Measurements from ENCODE around the gene GDE1. TPM values are rescaled to one million over a fixed set of nuclear protein-coding genes. Genes with fewer than 3 reads are reported as not detected.
A peak's percentile ranks its signal among the peaks of the same experiment; 100 is the strongest.

Gene GDE1
- total and polyA plus RNA-seq, 7 experiments from 2014 or later, result 16.6 to 27.6 (median 21.1) TPM

GRCh38 chr16:19499481-19499880 lies 22.4 kb downstream of the GDE1 start:
- Histone ChIP-seq H3K36me3 (ENCODE audit: control insufficient read depth in 2 of 3, insufficient read depth in 3 of 3, low read length in 3 of 3) (peaks cover 3 to 40% (median 8%) of the 10 kb centered on the region in 3 experiments), H3K27me3 (ENCODE audit: control insufficient read depth in 2 of 2, insufficient read depth in 2 of 2, low read length in 2 of 2) (no peaks in the 10 kb centered on the region), H3K9me3 (ENCODE audit: control insufficient read depth in 2 of 3, low read length in 3 of 3) (no peaks in the 10 kb centered on the region), H3K4me3 (ENCODE audit: low read length) (no peak overlapping the region), H3K4me1 (ENCODE audit: control insufficient read depth in 2 of 2, insufficient read depth in 2 of 2, low read length in 2 of 2) (no peaks in the 10 kb centered on the region), H3K27ac (ENCODE audit: low read depth, low read length) (no peak overlapping the region)
- ChIA-PET POLR2A (no interaction called here), CTCF (no interaction called here)
- intact Hi-C loops (cut with micrococcal nuclease), result no loop called here
- Mint-ChIP-seq H3K4me3 (no peak overlapping the region), H3K27ac (peak overlapping the region in 1 of 9 donors; percentile 16), H3K27me3 (no peaks in the 10 kb centered on the region), H3K9me3 (no peaks in the 10 kb centered on the region), H3K36me3 (peaks cover 3 to 55% (median 18%) of the 10 kb centered on the region in 5 donors), H3K4me1 (no peaks in the 10 kb centered on the region)
- DNase-seq (no peak), ATAC-seq (no peak)

DNA sequence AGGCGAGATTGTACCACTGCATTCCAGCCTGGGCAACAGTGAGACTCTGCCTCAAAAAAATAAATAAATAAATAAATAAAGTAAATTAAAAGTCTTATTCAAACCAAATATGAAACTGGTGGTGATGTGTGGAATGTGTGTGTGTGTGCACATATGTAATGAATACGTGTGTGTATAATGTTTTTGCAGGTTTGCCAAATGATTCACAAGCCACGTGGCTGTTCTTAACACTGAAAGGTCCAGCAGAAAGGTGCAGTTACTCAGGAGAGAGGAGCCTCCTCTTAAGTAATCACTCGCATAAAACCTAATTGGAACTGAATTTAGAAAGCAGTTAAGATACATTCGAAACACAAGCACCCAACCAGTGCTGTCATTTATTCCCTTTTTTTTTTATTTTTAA lies 22.9 kb downstream of the GDE1 start:
- Mint-ChIP-seq H3K9me3 (no peaks in the 10 kb centered on the region), H3K4me3 (no peak overlapping the region), H3K4me1 (peaks cover 2 to 4% (median 3%) of the 10 kb centered on the region in 7 donors), H3K27ac (no peak overlapping the region), H3K36me3 (peaks cover under 1 to 53% (median 18%) of the 10 kb centered on the region in 5 donors), H3K27me3 (no peaks in the 10 kb centered on the region)
- DNase-seq (no peak), ATAC-seq (no peak)
- Histone ChIP-seq H3K4me3 (ENCODE audit: low read length) (no peak overlapping the region), H3K9me3 (ENCODE audit: control insufficient read depth in 2 of 3, low read length in 3 of 3) (no peaks in the 10 kb centered on the region), H3K27ac (ENCODE audit: low read depth, low read length) (no peak overlapping the region), H3K4me1 (ENCODE audit: control insufficient read depth in 2 of 2, insufficient read depth in 2 of 2, low read length in 2 of 2) (no peaks in the 10 kb centered on the region), H3K27me3 (ENCODE audit: control insufficient read depth in 2 of 2, insufficient read depth in 2 of 2, low read length in 2 of 2) (no peaks in the 10 kb centered on the region), H3K36me3 (ENCODE audit: control insufficient read depth in 2 of 3, insufficient read depth in 3 of 3, low read length in 3 of 3) (peaks cover 3 to 36% (median 8%) of the 10 kb centered on the region in 3 experiments)
- ChIA-PET POLR2A (no interaction called here), CTCF (no interaction called here)
- intact Hi-C loops (cut with micrococcal nuclease), result no loop called here

DNA sequence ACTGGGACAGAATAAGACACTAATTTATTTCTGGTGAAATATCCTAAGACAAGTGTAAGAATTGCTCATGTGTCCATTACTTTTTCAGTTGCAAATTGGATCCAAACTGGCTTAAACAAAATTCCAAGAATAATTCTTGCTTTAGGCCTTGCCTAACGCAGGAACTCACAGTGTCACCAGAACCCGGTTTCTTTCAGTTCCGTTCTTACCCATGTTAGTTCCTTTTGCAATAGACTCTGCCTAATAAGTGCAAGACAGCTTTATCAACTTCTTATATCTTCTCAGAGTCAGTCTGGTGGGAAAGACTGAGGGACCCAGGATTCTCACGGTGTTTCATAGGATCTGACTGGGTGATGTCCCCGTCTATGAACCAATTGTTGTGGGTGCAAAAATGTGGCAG lies 24.7 kb downstream of the GDE1 start:
- Histone ChIP-seq H3K27me3 (ENCODE audit: control insufficient read depth in 2 of 2, insufficient read depth in 2 of 2, low read length in 2 of 2) (no peaks in the 10 kb centered on the region), H3K4me1 (ENCODE audit: control insufficient read depth in 2 of 2, insufficient read depth in 2 of 2, low read length in 2 of 2) (no peaks in the 10 kb centered on the region), H3K27ac (ENCODE audit: low read depth, low read length) (no peak overlapping the region), H3K36me3 (ENCODE audit: control insufficient read depth in 2 of 3, insufficient read depth in 3 of 3, low read length in 3 of 3) (peaks cover 0 to 20% (median 8%) of the 10 kb centered on the region in 3 experiments), H3K4me3 (ENCODE audit: low read length) (no peak overlapping the region), H3K9me3 (ENCODE audit: control insufficient read depth in 2 of 3, low read length in 3 of 3) (no peaks in the 10 kb centered on the region)
- Mint-ChIP-seq H3K4me1 (peaks cover 8 to 12% (median 9%) of the 10 kb centered on the region in 7 donors), H3K27me3 (no peaks in the 10 kb centered on the region), H3K9me3 (no peaks in the 10 kb centered on the region), H3K4me3 (no peak overlapping the region), H3K27ac (no peak overlapping the region), H3K36me3 (peaks cover 0 to 39% (median 12%) of the 10 kb centered on the region in 5 donors)
- intact Hi-C loops (cut with micrococcal nuclease), result no loop called here
- DNase-seq (no peak), ATAC-seq (no peak)
- POLR2A ChIA-PET, result no interaction called here
- CTCF ChIA-PET, result no interaction called here

DNA sequence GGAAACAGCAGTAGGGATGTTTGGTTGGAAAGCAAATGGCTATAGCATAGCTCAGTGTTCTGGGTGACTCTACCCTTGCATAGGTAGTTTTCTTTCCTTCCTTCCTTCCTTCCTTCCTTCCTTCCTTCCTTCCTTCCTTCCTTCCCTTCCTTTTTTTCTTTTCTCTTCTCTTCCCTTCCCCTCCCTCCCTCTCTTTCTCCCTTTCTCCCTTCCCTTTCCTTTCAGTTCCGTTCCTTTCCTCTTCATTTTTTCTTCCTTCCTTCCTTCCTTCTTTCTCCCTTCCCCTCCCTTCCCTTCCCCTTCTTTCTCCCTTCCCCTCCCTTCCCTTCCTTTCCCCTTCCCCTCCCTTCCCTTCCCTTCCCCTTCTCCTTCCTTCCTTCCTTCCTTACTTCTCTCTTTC lies 31.3 kb downstream of the GDE1 start:
- Mint-ChIP-seq H3K4me3 (no peak overlapping the region), H3K36me3 (peaks cover 0 to 4% (median 1%) of the 10 kb centered on the region in 5 donors), H3K27me3 (no peaks in the 10 kb centered on the region), H3K4me1 (peaks cover 8 to 12% (median 9%) of the 10 kb centered on the region in 7 donors), H3K9me3 (no peaks in the 10 kb centered on the region), H3K27ac (no peak overlapping the region)
- Histone ChIP-seq H3K36me3 (ENCODE audit: control insufficient read depth in 2 of 3, insufficient read depth in 3 of 3, low read length in 3 of 3) (no peaks in the 10 kb centered on the region), H3K4me3 (ENCODE audit: low read length) (no peak overlapping the region), H3K27me3 (ENCODE audit: control insufficient read depth in 2 of 2, insufficient read depth in 2 of 2, low read length in 2 of 2) (no peaks in the 10 kb centered on the region), H3K27ac (ENCODE audit: low read depth, low read length) (no peak overlapping the region), H3K4me1 (ENCODE audit: control insufficient read depth in 2 of 2, insufficient read depth in 2 of 2, low read length in 2 of 2) (no peaks in the 10 kb centered on the region), H3K9me3 (ENCODE audit: control insufficient read depth in 2 of 3, low read length in 3 of 3) (no peaks in the 10 kb centered on the region)
- ATAC-seq (no peak), DNase-seq (no peak)
- POLR2A ChIA-PET, result no interaction called here
- CTCF ChIA-PET, result interaction anchor here (0.8 kb wide), 1 partner anchor 12 kb away, joined by 3 read pairs; no protein-coding TSS in a partner anchor
- intact Hi-C loops (cut with micrococcal nuclease), result no loop called here

DNA sequence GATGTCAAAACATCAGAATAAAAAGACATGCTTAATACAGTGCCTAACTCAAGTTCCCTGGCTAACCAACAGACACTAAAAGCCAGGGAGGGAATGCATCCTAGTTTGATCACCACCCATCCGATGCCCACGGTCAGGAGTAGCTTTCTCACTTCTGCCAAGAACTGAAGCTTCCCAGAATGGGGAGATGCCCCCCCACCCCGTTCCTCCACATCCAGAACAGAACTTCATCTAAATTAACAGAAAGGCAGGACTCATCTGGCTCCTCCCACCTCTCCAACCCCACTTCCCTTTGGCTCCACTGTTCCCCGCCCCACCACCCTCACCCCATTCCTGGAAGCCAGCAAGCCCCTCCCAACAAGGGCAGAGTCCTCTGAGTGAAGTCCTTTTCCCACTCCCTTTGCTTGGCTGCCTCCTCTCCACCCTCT lies 33.7 kb downstream of the GDE1 start:
- Mint-ChIP-seq H3K27ac (peak overlapping the region in 1 of 9 donors; percentile 41), H3K36me3 (peaks cover 0 to 4% (median 0%) of the 10 kb centered on the region in 5 donors), H3K9me3 (no peaks in the 10 kb centered on the region), H3K27me3 (no peaks in the 10 kb centered on the region), H3K4me3 (no peak overlapping the region), H3K4me1 (no peaks in the 10 kb centered on the region)
- Histone ChIP-seq H3K27me3 (ENCODE audit: control insufficient read depth in 2 of 2, insufficient read depth in 2 of 2, low read length in 2 of 2) (no peaks in the 10 kb centered on the region), H3K4me3 (ENCODE audit: low read length) (no peak overlapping the region), H3K36me3 (ENCODE audit: control insufficient read depth in 2 of 3, insufficient read depth in 3 of 3, low read length in 3 of 3) (no peaks in the 10 kb centered on the region), H3K27ac (ENCODE audit: low read depth, low read length) (no peak overlapping the region), H3K4me1 (ENCODE audit: control insufficient read depth in 2 of 2, insufficient read depth in 2 of 2, low read length in 2 of 2) (no peaks in the 10 kb centered on the region), H3K9me3 (ENCODE audit: control insufficient read depth in 2 of 3, low read length in 3 of 3) (no peaks in the 10 kb centered on the region)
- DNase-seq (no peak), ATAC-seq (no peak)
- CTCF ChIA-PET, result no interaction called here
- POLR2A ChIA-PET, result no interaction called here
- intact Hi-C loops (cut with micrococcal nuclease), result no loop called here

- intact Hi-C loops (cut with micrococcal nuclease), result no loop called here
- CTCF ChIA-PET, result no interaction called here
- H3K4me1 ChIP-seq (ENCODE audit: control insufficient read depth in 2 of 2, insufficient read depth in 2 of 2, low read length in 2 of 2), result no peaks in the 10 kb centered on the region
- Mint-ChIP-seq H3K4me1 (no peaks in the 10 kb centered on the region), H3K27ac (no peak overlapping the region), H3K36me3 (no peaks in the 10 kb centered on the region), H3K4me3 (no peak overlapping the region), H3K27me3 (no peaks in the 10 kb centered on the region), H3K9me3 (no peaks in the 10 kb centered on the region)
- ATAC-seq, result no peak
- no peaks in the 10 kb centered on the region for H3K9me3 ChIP-seq (ENCODE audit: control insufficient read depth in 2 of 3, low read length in 3 of 3)
- DNase-seq, result no peak
- POLR2A ChIA-PET, result no interaction called here
- no peak overlapping the region for H3K4me3 ChIP-seq (ENCODE audit: low read length)
- H3K27ac ChIP-seq (ENCODE audit: low read depth, low read length), result no peak overlapping the region
- no peaks in the 10 kb centered on the region for H3K36me3 ChIP-seq (ENCODE audit: control insufficient read depth in 2 of 3, insufficient read depth in 3 of 3, low read length in 3 of 3)
- H3K27me3 ChIP-seq (ENCODE audit: control insufficient read depth in 2 of 2, insufficient read depth in 2 of 2, low read length in 2 of 2), result no peaks in the 10 kb centered on the region
Measured at GRCh38 chr16:19486750-19487325, 35.1 kb downstream of the GDE1 start.

- Histone ChIP-seq H3K4me1 (ENCODE audit: control insufficient read depth in 2 of 2, insufficient read depth in 2 of 2, low read length in 2 of 2) (no peaks in the 10 kb centered on the region), H3K36me3 (ENCODE audit: control insufficient read depth in 2 of 3, insufficient read depth in 3 of 3, low read length in 3 of 3) (no peaks in the 10 kb centered on the region), H3K9me3 (ENCODE audit: control insufficient read depth in 2 of 3, low read length in 3 of 3) (no peaks in the 10 kb centered on the region), H3K27me3 (ENCODE audit: control insufficient read depth in 2 of 2, insufficient read depth in 2 of 2, low read length in 2 of 2) (no peaks in the 10 kb centered on the region), H3K4me3 (ENCODE audit: low read length) (no peak overlapping the region), H3K27ac (ENCODE audit: low read depth, low read length) (no peak overlapping the region)
- Mint-ChIP-seq H3K9me3 (no peaks in the 10 kb centered on the region), H3K36me3 (no peaks in the 10 kb centered on the region), H3K4me3 (no peak overlapping the region), H3K27ac (no peak overlapping the region), H3K4me1 (no peaks in the 10 kb centered on the region), H3K27me3 (no peaks in the 10 kb centered on the region)
- ChIA-PET CTCF (no interaction called here), POLR2A (no interaction called here)
- intact Hi-C loops (cut with micrococcal nuclease), result no loop called here
- no peak for ATAC-seq
- DNase-seq, result no peak
Measured at GRCh38 chr16:19486051-19486450, 35.8 kb downstream of the GDE1 start.
